Heart left ventricle (tissue), 13 donors: ENCODE measurements around the gene CELF2.

Experiments
- POLR2A ChIP-seq, 2 donors: fragments of 450-650 bp; IDR thresholded peaks; one replicate each; pipeline ENCODE4 v1.6.1; 2017; ENCODE audit warnings: antibody characterized with exemption in 2 of 2, mild to moderate bottlenecking in 2 of 2, moderate library complexity in 2 of 2
- TF ChIP-seq, protein P1 (sequence below), 12 donors: fragments of 200-600 bp; sonication (generic) in 4 of 12; IDR thresholded peaks; one replicate each; pipeline versions ENCODE4 v1.5.0 to v1.8.0; 2018 to 2022; ENCODE audit warnings: antibody characterized with exemption in 12 of 12, mild to moderate bottlenecking in 5 of 12
- donor health status: ischemic (EF 13 %, LVEDD 7.1; RV severe dilation, severe dysfunction).
- donor health status: DM: no; HTN: yes; CAD: no.
- donor health status: DM: no; HTN: no; CAD: no.
- donor health status: ischemic (EF 25% LVEDD 6.9; RV normal size, moderate dysfunction).
- donor health status: ischemic (EF 25% LVEDD 5.7; RV mildly dilated, moderate dysfunction).
- donor health status: ischemic (EF 35%, LVEDD 5.7; RV mildly dilated, moderate dysfunction).
- donor health status: nonischemic (EF 11% LVEDD 7.7; RV severe dilation, severe dysfunction).
- donor health status: DM: yes; HTN: yes; CAD: no.
- donor health status: PGD.
- donor health status: ischemic (EF 29% LVEDD 5.4; RV normal size, mild dysfunction).
- donor health status: nonischemic (EF 23%, LVEDD 6.1; RV moderate dilation, normal function).

DNA sequence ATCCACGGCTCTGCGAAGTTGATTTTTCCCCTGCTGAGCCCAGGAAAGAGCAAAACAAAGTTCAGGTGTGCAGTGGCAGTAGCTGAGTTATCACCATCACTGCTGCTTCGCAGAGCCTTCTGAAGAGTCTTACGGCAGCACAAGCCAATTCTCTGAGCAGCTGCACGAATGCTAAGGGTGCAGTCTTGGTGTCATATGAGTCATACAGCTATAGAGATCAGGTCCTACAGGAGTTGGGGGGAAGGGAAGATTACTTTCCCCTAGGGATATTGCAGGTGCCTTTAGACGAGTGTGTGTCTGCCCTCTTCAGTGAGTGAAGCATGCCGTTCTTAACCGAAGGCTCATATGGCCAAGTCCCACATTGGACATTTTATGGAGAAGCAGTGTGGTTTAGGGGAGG lies 227.8 kb downstream of the CELF2 start:
- TF ChIP-seq, protein P1, sequence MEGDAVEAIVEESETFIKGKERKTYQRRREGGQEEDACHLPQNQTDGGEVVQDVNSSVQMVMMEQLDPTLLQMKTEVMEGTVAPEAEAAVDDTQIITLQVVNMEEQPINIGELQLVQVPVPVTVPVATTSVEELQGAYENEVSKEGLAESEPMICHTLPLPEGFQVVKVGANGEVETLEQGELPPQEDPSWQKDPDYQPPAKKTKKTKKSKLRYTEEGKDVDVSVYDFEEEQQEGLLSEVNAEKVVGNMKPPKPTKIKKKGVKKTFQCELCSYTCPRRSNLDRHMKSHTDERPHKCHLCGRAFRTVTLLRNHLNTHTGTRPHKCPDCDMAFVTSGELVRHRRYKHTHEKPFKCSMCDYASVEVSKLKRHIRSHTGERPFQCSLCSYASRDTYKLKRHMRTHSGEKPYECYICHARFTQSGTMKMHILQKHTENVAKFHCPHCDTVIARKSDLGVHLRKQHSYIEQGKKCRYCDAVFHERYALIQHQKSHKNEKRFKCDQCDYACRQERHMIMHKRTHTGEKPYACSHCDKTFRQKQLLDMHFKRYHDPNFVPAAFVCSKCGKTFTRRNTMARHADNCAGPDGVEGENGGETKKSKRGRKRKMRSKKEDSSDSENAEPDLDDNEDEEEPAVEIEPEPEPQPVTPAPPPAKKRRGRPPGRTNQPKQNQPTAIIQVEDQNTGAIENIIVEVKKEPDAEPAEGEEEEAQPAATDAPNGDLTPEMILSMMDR (IDR thresholded peaks at IDR 0.05) = no peak
- no peak for TF ChIP-seq POLR2A (IDR thresholded peaks at IDR 0.05)
